A549 (cell line): ENCODE measurements around the gene CTSA. TPM values are rescaled to one million over a fixed set of nuclear protein-coding genes. Genes with fewer than 3 reads are reported as not detected.

Source experiments
- ATAC-seq, 2 experiments: fragments of 200-7000 bp in 1 of 2; fragments of >200 bp in 1 of 2; cut with Nextera tagmentation in 1 of 2; cut with Tn5 transposase in 1 of 2; 3 replicates each; pipeline versions ENCODE4 v1.8.0 to v1.9.1; 2018 to 2020; ENCODE audit warnings: mild to moderate bottlenecking in 1 of 2, moderate library complexity in 1 of 2
- CTCF ChIA-PET: fragments of 300-600 bp; sonication (Branson Sonifier 250); formaldehyde crosslinking; extraction: SDS; loops from one replicate; lab custom pipeline; 2021; ENCODE audit warnings: antibody characterized with exemption, inconsistent platforms; lab: Yijun Ruan, JAX
- POLR2A ChIA-PET: fragments of 350-600 bp; formaldehyde crosslinking; extraction: SDS; loops from one replicate; lab custom pipeline; 2021; ENCODE audit warnings: antibody characterized with exemption, inconsistent platforms; lab: Yijun Ruan, JAX
- DNase-seq, 2 experiments: peaks; one replicate each; pipeline versions ENCODE4 v3.0.0 to v3.0.0-alpha.2; 2011 to 2016; ENCODE audit warnings: low read depth in 1 of 2, low spot score in 1 of 2
- FAIRE-seq: peaks from 2 replicates; lab custom pipeline; 2011; peaks lifted over from hg19 to GRCh38; lab: Jason Lieb, UNC
- H3K27ac ChIP-seq, 2 experiments: fragments of >200 bp; sonication (Bioruptor Twin); formaldehyde crosslinking; 3 replicates each; pipeline ENCODE4 v1.5.1; 2016 to 2017
- H3K4me1 ChIP-seq: fragments of >200 bp; sonication (Bioruptor Twin); formaldehyde crosslinking; 3 replicates; pipeline ENCODE4 v1.6.1; 2016
- H3K4me2 ChIP-seq: fragments of >200 bp; sonication (Bioruptor Twin); formaldehyde crosslinking; 3 replicates; pipeline ENCODE4 v1.6.1; 2016
- H3K4me3 ChIP-seq: fragments of >200 bp; sonication (Bioruptor Twin); formaldehyde crosslinking; 3 replicates; pipeline ENCODE4 v1.5.1; 2016
- H3K9me3 ChIP-seq: fragments of >200 bp; sonication (Bioruptor Twin); formaldehyde crosslinking; 3 replicates; pipeline ENCODE4 v1.6.1; 2016
- CBX2 ChIP-seq: fragments of 200-600 bp; sonication (generic); IDR thresholded peaks from 2 replicates; pipeline ENCODE4 v1.6.1; 2016; ENCODE audit warnings: low read depth, mild to moderate bottlenecking, borderline replicate concordance
- EP300 ChIP-seq, 2 experiments: fragments of >200 bp; sonication (Bioruptor Twin); formaldehyde crosslinking; IDR thresholded peaks; 2 replicates in 1 of 2; 3 replicates in 1 of 2; pipeline ENCODE4 v1.6.1; 2016 to 2017
- FOSB ChIP-seq: fragments of 250-450 bp; sonication (Bioruptor Pico); IDR thresholded peaks from 2 replicates; pipeline ENCODE4 v1.5.0; 2020; ENCODE audit warnings: mild to moderate bottlenecking, moderate library complexity
- HDAC2 ChIP-seq: fragments of 200-600 bp; sonication (generic); IDR thresholded peaks from 2 replicates; pipeline ENCODE4 v1.6.1; 2016
- HEYL ChIP-seq: fragments of 250-450 bp; sonication (Bioruptor Pico); IDR thresholded peaks from 2 replicates; pipeline ENCODE4 v1.8.0; 2021; ENCODE audit warnings: mild to moderate bottlenecking, moderate library complexity
- KDM1A ChIP-seq: fragments of 200-600 bp; sonication (generic); IDR thresholded peaks from 2 replicates; pipeline ENCODE4 v1.6.1; 2016; ENCODE audit warnings: low read depth, mild to moderate bottlenecking
- KDM5A ChIP-seq: fragments of 200-600 bp; sonication (generic); IDR thresholded peaks from 2 replicates; pipeline ENCODE4 v1.6.1; 2016; ENCODE audit warnings: antibody characterized with exemption, mild to moderate bottlenecking
- NR3C1 ChIP-seq: fragments of >200 bp; sonication (Bioruptor Twin); formaldehyde crosslinking; IDR thresholded peaks from 3 replicates; pipeline ENCODE4 v1.6.1; 2017
- POLR2A ChIP-seq: IDR thresholded peaks from 2 replicates; pipeline ENCODE4 v1.6.1; 2012; ENCODE audit warnings: mild to moderate bottlenecking, low read length
- RAD21 ChIP-seq, 2 experiments: fragments of >200 bp in 1 of 2; sonication (Bioruptor Twin) in 1 of 2; formaldehyde crosslinking in 1 of 2; IDR thresholded peaks in 1 of 2; conservative IDR thresholded peaks in 1 of 2; 2 replicates in 1 of 2; 3 replicates in 1 of 2; pipeline ENCODE4 v1.6.1; 2012 to 2018; ENCODE audit warnings: inconsistent platforms in 1 of 2
- RCOR1 ChIP-seq: fragments of 150-350 bp; IDR thresholded peaks from 2 replicates; pipeline ENCODE4 v1.6.1; 2014; ENCODE audit warnings: antibody characterized with exemption, low read length, low read depth
- RNF2 ChIP-seq: fragments of 200-600 bp; sonication (generic); IDR thresholded peaks from 2 replicates; pipeline ENCODE4 v1.6.1; 2016; ENCODE audit warnings: low read depth, mild to moderate bottlenecking, antibody characterized with exemption, moderate library complexity, borderline replicate concordance
- TFCP2L1 ChIP-seq: fragments of 250-450 bp; sonication (Bioruptor Pico); IDR thresholded peaks from 2 replicates; pipeline ENCODE4 v1.5.0; 2021; ENCODE audit warnings: mild to moderate bottlenecking
- TP53 ChIP-seq: fragments of 250-450 bp; sonication (Bioruptor Pico); IDR thresholded peaks from 2 replicates; pipeline ENCODE4 v1.5.0; 2021; ENCODE audit warnings: mild to moderate bottlenecking, moderate library complexity
- ZFP36 ChIP-seq: fragments of 450-650 bp; IDR thresholded peaks from 2 replicates; pipeline ENCODE4 v1.6.1; 2014; ENCODE audit warnings: borderline replicate concordance; ENCODE audit not compliant: partially characterized antibody
- ZSCAN20 ChIP-seq: fragments of 250-450 bp; sonication (Bioruptor Pico); IDR thresholded peaks from 2 replicates; pipeline ENCODE4 v1.8.0; 2022; ENCODE audit warnings: mild to moderate bottlenecking, moderate library complexity
- WGBS: methylation state at CpG from one replicate; pipeline ENCODE4 v1.1.6; 2017; ENCODE audit errors: missing lambda C conversion rate; 5-methylcytosine and 5-hydroxymethylcytosine counted together
- polyA plus RNA-seq, 4 experiments: library from polyadenylated mRNA; depleted of rRNA in 3 of 4; stranded (reverse); fragments of >200 nt; fragmentation: RNase III in 1 of 4; extraction: RNeasy Plus Mini Kit Qiagen cat#74134 plus additional on column Dnase treatment in 1 of 4; gene quantifications; 2 replicates in 3 of 4; 3 replicates in 1 of 4; pipeline ENCODE4 v1.2.3, GENCODE V29; 2011 to 2017
- TF ChIP-seq, protein P1 (sequence below): fragments of >200 bp; sonication (Bioruptor Twin); formaldehyde crosslinking; IDR thresholded peaks from 2 replicates; pipeline ENCODE4 v1.6.1; 2016
- TF ChIP-seq, protein P2 (sequence below): IDR thresholded peaks from 2 replicates; pipeline ENCODE4 v1.6.1; 2012
- TF ChIP-seq, protein P3 (sequence below): fragments of >200 bp; sonication (Bioruptor Twin); formaldehyde crosslinking; IDR thresholded peaks from 3 replicates; pipeline ENCODE4 v1.5.1; 2016
- TF ChIP-seq, protein P4 (sequence below): IDR thresholded peaks from 2 replicates; pipeline ENCODE4 v1.6.1; 2012

The CTSA gene
- polyA plus RNA-seq, 2 of the 4 experiments (the other 2 are of a cell fraction) = 53.1 to 95.6 TPM

DNA sequence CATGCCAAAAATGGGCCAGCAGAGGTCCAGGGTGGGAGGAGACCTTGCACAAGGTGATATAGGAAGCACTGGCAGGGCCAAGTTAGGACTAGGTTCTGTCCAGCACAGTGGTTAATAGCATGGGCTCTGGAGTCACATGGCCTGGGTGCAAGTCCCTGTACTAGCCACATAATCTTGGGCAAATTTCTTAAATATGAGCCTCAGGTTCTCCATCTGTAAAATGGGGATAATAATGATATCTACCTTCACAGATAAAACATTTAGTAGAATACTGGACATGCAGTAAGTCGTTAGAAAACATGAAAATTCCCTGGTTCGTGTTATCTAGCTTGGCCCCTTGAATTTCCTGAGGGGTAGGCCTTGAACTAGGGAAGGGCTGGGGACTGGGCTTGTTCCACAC is 6.2 kb downstream of the CTSA start:
- no peak for DNase-seq
- no peaks in the 10 kb centered on the region for H3K9me3 ChIP-seq
- no peak for TF ChIP-seq KDM1A
- no peak for TF ChIP-seq NR3C1
- no peak for TF ChIP-seq POLR2A
- no peak for TF ChIP-seq RNF2
- TF ChIP-seq TP53 (CRISPR knock-in tag) = no peak
- no peak for TF ChIP-seq FOSB (CRISPR knock-in tag)
- TF ChIP-seq, all 56 proteins: peak for 0
- 66% methylated on average over 2 of the region's 2 CpGs for WGBS
- CTCF ChIA-PET = interaction anchor here (0.7 to 1.7 kb wide), 5 partner anchors 66 to 98 kb away, joined by 3 to 7 read pairs (median 4); no protein-coding TSS in a partner anchor
- H3K4me1 ChIP-seq = peaks cover 1% of the 10 kb centered on the region; the same call in 2 of the 3 replicates
- POLR2A ChIA-PET = no interaction called here
- no peak overlapping the region for H3K4me3 ChIP-seq
- FAIRE-seq (no peak), ATAC-seq (no peak)
- no peak overlapping the region for H3K4me2 ChIP-seq
- H3K27ac ChIP-seq = no peak overlapping the region

DNA sequence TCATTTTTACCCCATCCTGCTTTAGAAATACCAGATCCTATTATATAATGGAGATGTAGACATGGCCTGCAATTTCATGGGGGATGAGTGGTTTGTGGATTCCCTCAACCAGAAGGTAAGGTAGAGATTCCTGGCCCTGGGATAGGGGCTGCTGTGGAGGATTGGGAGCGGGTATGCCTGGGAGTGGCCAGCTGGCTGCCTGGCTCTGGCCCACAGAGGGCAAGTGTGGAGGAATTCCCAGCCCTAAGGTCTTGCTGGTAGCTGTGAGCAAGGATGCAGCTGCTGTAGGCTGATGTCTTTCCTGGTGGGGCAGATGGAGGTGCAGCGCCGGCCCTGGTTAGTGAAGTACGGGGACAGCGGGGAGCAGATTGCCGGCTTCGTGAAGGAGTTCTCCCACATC is 6.6 kb downstream of the CTSA start:
- ATAC-seq = no peak
- TF ChIP-seq HDAC2 (no peak), KDM1A (no peak), RCOR1 (no peak), CBX2 (no peak), HEYL (CRISPR knock-in tag) (no peak), ZSCAN20 (CRISPR knock-in tag) (no peak), TFCP2L1 (no peak)
- TF ChIP-seq, protein P1, sequence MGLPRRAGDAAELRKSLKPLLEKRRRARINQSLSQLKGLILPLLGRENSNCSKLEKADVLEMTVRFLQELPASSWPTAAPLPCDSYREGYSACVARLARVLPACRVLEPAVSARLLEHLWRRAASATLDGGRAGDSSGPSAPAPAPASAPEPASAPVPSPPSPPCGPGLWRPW = no peak
- TF ChIP-seq, protein P2, sequence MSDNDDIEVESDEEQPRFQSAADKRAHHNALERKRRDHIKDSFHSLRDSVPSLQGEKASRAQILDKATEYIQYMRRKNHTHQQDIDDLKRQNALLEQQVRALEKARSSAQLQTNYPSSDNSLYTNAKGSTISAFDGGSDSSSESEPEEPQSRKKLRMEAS = no peak
- 98% methylated on average over 7 of the region's 7 CpGs for WGBS
- ChIA-PET POLR2A (no interaction called here), CTCF (interaction anchor here (1.3 to 1.7 kb wide), 3 partner anchors 65 to 99 kb away, joined by 3 to 7 read pairs (median 6); no protein-coding TSS in a partner anchor)
- Histone ChIP-seq H3K4me3 (no peak overlapping the region), H3K9me3 (no peaks in the 10 kb centered on the region), H3K27ac (no peak overlapping the region), H3K4me2 (no peak overlapping the region), H3K4me1 (no peaks in the 10 kb centered on the region; the same call in 2 of the 3 replicates)
- DNase-seq = no peak
- no peak for FAIRE-seq

DNA sequence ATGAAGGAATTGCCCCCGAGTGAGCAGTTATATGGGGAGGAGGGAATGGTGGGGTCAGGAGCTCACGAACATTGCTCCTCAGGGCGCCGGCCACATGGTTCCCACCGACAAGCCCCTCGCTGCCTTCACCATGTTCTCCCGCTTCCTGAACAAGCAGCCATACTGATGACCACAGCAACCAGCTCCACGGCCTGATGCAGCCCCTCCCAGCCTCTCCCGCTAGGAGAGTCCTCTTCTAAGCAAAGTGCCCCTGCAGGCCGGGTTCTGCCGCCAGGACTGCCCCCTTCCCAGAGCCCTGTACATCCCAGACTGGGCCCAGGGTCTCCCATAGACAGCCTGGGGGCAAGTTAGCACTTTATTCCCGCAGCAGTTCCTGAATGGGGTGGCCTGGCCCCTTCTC is 7.2 kb downstream of the CTSA start:
- Histone ChIP-seq H3K4me3 (no peak overlapping the region), H3K9me3 (no peaks in the 10 kb centered on the region), H3K4me2 (no peak overlapping the region), H3K27ac (no peak overlapping the region), H3K4me1 (no peaks in the 10 kb centered on the region)
- DNase-seq = no peak
- ChIA-PET POLR2A (no interaction called here), CTCF (no interaction called here)
- no peak for TF ChIP-seq KDM5A
- TF ChIP-seq HDAC2 = no peak
- TF ChIP-seq ZSCAN20 (CRISPR knock-in tag) = no peak
- TF ChIP-seq, protein P3, sequence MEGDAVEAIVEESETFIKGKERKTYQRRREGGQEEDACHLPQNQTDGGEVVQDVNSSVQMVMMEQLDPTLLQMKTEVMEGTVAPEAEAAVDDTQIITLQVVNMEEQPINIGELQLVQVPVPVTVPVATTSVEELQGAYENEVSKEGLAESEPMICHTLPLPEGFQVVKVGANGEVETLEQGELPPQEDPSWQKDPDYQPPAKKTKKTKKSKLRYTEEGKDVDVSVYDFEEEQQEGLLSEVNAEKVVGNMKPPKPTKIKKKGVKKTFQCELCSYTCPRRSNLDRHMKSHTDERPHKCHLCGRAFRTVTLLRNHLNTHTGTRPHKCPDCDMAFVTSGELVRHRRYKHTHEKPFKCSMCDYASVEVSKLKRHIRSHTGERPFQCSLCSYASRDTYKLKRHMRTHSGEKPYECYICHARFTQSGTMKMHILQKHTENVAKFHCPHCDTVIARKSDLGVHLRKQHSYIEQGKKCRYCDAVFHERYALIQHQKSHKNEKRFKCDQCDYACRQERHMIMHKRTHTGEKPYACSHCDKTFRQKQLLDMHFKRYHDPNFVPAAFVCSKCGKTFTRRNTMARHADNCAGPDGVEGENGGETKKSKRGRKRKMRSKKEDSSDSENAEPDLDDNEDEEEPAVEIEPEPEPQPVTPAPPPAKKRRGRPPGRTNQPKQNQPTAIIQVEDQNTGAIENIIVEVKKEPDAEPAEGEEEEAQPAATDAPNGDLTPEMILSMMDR = no peak
- no peak for TF ChIP-seq ZFP36
- TF ChIP-seq EP300 (IDR thresholded peaks at IDR 0.05) = no peak
- TF ChIP-seq, protein P4, sequence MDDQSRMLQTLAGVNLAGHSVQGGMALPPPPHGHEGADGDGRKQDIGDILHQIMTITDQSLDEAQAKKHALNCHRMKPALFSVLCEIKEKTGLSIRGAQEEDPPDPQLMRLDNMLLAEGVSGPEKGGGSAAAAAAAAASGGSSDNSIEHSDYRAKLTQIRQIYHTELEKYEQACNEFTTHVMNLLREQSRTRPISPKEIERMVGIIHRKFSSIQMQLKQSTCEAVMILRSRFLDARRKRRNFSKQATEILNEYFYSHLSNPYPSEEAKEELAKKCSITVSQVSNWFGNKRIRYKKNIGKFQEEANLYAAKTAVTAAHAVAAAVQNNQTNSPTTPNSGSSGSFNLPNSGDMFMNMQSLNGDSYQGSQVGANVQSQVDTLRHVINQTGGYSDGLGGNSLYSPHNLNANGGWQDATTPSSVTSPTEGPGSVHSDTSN = no peak
- TF ChIP-seq RAD21 (conservative IDR thresholded peaks at IDR 0.05 in 1 of 2, IDR thresholded peaks at IDR 0.05 in 1 of 2) = no peak
- no peak for ATAC-seq
- 86% methylated on average over 12 of the region's 12 CpGs for WGBS
- no peak for FAIRE-seq
